Small intestine (tissue), 7 donors: ENCODE results near the gene CYREN. TPM values are rescaled to one million over a fixed set of nuclear protein-coding genes. Genes with fewer than 3 reads are reported as not detected.
"Not testable (repeated sequence)": the region's sequence is repeated elsewhere in the genome, so short reads cannot be mapped to it uniquely, and the experiment has no call there.

ENCODE experiments used
- DNase-seq, 2 donors: peaks; one replicate each; pipeline versions ENCODE4 v3.0.0 to v3.0.0-alpha.2; 2013
- FAIRE-seq: peaks from 2 replicates; lab custom pipeline; 2012; peaks lifted over from hg19 to GRCh38; lab: Jason Lieb, UNC
- H3K27ac ChIP-seq, 3 donors: one replicate each; pipeline ENCODE4 v1.5.1; 2013; ENCODE audit warnings: low read length in 2 of 3, mild to moderate bottlenecking in 2 of 3, control low read depth in 1 of 3, inconsistent platforms in 1 of 3, low read depth in 1 of 3, moderate library complexity in 1 of 3
- H3K27me3 ChIP-seq, 3 donors: one replicate each; pipeline ENCODE4 v1.6.1; 2013; ENCODE audit warnings: low read length in 3 of 3, inconsistent platforms in 1 of 3; ENCODE audit not compliant: control insufficient read depth in 3 of 3, insufficient read depth in 3 of 3
- H3K36me3 ChIP-seq, 3 donors: one replicate each; pipeline ENCODE4 v1.6.1; 2013; ENCODE audit warnings: low read length in 3 of 3, inconsistent platforms in 1 of 3, low read depth in 1 of 3, mild to moderate bottlenecking in 1 of 3, moderate library complexity in 1 of 3; ENCODE audit not compliant: control insufficient read depth in 3 of 3, insufficient read depth in 2 of 3
- H3K4me1 ChIP-seq, 3 donors: one replicate each; pipeline ENCODE4 v1.6.1; 2013; ENCODE audit warnings: low read length in 2 of 3, inconsistent platforms in 1 of 3, low read depth in 1 of 3, mild to moderate bottlenecking in 1 of 3, moderate library complexity in 1 of 3; ENCODE audit not compliant: control insufficient read depth in 3 of 3, insufficient read depth in 2 of 3
- H3K4me3 ChIP-seq, 3 donors: one replicate each; pipeline ENCODE4 v1.5.1; 2013; ENCODE audit warnings: low read length in 3 of 3, control low read depth in 1 of 3, inconsistent platforms in 1 of 3, low read depth in 1 of 3, mild to moderate bottlenecking in 1 of 3, moderate library complexity in 1 of 3
- H3K9me3 ChIP-seq, 2 donors: one replicate each; pipeline ENCODE4 v1.6.1; 2013; ENCODE audit warnings: low read depth in 1 of 2, low read length in 1 of 2; ENCODE audit not compliant: control insufficient read depth in 2 of 2, insufficient read depth in 1 of 2
- WGBS, 3 donors: extraction: QIAGEN DNeasy Blood & Tissue Kit; methylation state at CpG; one replicate each; pipeline ENCODE4 v1.1.7; 2013; 5-methylcytosine and 5-hydroxymethylcytosine counted together
- polyA plus RNA-seq, 4 donors: library from polyadenylated mRNA; stranded (reverse) in 3 of 4; unstranded in 1 of 4; fragments of 200-250 nt in 3 of 4; fragments of 120-200 nt in 1 of 4; gene quantifications; one replicate each; pipeline versions ENCODE4 v1.2.1 to v1.2.3, GENCODE V29; 2013
- donor health status: healthy with polysubstance abuse.
- donor health status: control.
- donor health status: control.
- donor health status: Bipolar disorder and iron deficiency.
- donor health status: healthy.

CYREN gene
- polyA plus RNA-seq, 4 donors, result 26.6 to 33.8 (median 28.9) TPM

DNA sequence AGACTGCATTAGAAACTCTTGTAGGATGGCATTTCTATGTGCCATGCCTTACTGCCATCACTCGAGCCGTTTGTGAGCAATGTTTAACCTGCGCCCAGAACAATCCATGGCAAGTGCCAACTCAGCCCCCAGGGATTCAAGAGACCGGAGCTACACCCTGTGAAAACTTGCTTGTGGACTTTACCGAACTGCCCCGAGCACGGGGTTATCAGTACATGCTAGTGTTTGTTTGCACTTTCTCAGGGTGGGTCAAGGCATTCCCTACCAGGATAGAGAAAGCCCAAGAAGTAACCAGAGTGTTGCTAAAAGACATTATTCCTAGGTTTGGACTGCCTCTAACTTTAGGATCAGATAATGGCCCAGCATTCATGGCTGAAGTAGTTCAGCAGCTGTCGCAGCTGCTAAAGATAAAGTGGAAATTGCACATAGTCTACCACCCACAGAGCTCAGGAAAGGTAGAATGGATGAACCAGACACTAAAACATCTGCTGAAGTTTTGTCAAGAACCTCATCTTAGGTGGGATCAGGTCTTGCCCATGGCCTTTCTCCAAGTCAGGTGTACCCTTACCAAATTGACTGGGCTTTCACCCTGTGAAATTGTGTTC lies 8.9 kb upstream of the CYREN start:
- no peaks in the 10 kb centered on the region for H3K27me3 ChIP-seq
- no peak overlapping the region for H3K27ac ChIP-seq
- 60 to 80% (median 67%) methylated on average over 8 of the region's 8 CpGs for WGBS, 3 donors
- FAIRE-seq, result no peak
- no peak for DNase-seq
- no peak overlapping the region for H3K4me3 ChIP-seq
- H3K36me3 ChIP-seq, result peaks cover 0 to 14% (median 2%) of the 10 kb centered on the region in 3 donors
- H3K9me3 ChIP-seq, result peaks cover 4 to 48% of the 10 kb centered on the region in 2 donors
- H3K4me1 ChIP-seq, result no peaks in the 10 kb centered on the region

DNA sequence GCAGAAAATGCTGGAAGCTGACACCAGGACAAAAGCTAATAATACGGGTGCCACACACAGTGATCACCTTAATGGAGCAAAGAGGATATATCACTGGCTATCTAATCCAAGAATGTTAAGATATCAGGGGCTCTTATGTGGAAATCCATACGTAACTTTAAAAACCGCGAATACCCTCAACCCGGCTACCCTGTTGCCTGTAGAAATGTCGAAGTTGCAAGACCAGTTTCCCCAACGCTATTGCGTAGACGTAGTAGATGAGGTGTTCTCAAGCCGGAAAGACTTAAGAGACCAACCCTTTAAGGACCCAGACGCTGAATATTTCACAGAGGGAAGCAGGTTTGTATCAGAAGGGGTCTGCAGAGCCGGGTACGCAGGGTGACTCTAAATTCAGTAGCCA lies 7.9 kb upstream of the CYREN start:
- FAIRE-seq (no peak), DNase-seq (no peak)
- H3K27me3 ChIP-seq, result no peaks in the 10 kb centered on the region
- H3K36me3 ChIP-seq, result peaks cover 0 to 7% (median 2%) of the 10 kb centered on the region in 3 donors
- no peaks in the 10 kb centered on the region for H3K4me1 ChIP-seq
- no peak overlapping the region for H3K4me3 ChIP-seq
- WGBS, 3 donors, result 86 to 91% (median 89%) methylated on average over 13 of the region's 13 CpGs
- H3K27ac ChIP-seq, result no peak overlapping the region
- peaks cover 4 to 42% of the 10 kb centered on the region in 2 donors for H3K9me3 ChIP-seq

DNA sequence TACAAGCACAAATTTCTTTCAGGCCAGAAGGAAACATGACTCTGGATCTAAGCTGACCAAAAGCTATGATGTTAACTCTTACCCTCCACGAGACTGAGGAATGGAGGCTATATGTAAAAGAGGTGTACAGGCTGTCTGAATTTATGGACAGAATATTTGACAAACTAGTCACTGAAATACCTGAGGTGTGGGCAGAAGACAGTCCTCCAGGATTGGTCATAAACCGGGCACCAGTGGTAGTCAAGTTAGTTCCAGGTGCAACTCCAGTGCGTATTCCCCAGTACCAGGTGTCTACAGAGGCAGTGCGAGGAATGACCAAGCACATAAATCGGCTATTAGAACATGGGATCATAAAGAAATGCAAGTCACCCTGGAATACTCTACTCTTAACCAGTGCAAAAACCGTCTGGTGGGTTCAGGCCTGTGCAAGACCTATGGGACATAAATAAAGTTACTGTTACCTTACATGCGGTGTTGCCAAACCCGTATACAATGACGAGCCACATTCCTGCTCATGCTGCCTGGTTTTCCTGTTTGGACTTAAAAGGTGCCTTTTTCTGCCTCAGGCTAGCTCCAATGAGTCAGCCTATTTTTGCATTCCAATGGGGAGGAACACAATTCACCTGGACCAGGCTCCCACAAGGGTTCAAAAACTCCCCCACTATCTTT lies 6.7 kb upstream of the CYREN start:
- H3K27me3 ChIP-seq, result no peaks in the 10 kb centered on the region
- FAIRE-seq, result no peak
- WGBS, 3 donors, result 93 to 96% (median 95%) methylated on average over 9 of the region's 9 CpGs

DNA sequence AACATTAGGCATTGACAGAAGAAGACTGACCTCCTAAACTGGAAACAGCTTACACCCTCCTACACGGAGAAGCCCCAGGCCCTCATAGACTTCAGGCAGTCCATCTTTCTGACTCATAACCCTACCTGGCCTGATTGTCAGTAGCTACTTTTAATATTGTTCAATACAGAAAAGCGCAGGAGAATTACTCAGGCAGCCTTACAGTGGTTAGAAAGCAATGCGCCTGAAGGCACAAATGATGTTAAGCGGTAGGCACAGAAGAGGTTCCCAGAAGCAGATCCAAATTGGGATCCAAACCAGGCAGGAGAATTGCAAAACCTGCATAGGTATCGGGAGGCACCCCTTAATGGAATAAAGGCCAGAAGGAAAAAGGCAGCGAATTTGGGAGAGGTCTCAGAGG lies 5.4 kb upstream of the CYREN start:
- Histone ChIP-seq H3K4me1 (no peaks in the 10 kb centered on the region), H3K4me3 (no peak overlapping the region), H3K27me3 (no peaks in the 10 kb centered on the region), H3K27ac (no peak overlapping the region), H3K9me3 (peaks cover 2 to 19% of the 10 kb centered on the region in 2 donors), H3K36me3 (peaks cover 0 to 2% (median 0%) of the 10 kb centered on the region in 3 donors)
- no peak for FAIRE-seq
- 91 to 93% (median 93%) methylated on average over 6 of the region's 6 CpGs for WGBS, 3 donors
- DNase-seq, result no peak

More for the DNA sequence above, 6.7 kb upstream of the CYREN start:
- DNase-seq, result no peak
- Histone ChIP-seq H3K27ac (no peak overlapping the region), H3K36me3 (peaks cover 0 to 4% (median 2%) of the 10 kb centered on the region in 3 donors), H3K4me3 (no peak overlapping the region), H3K4me1 (no peaks in the 10 kb centered on the region), H3K9me3 (peaks cover 4 to 30% of the 10 kb centered on the region in 2 donors)

DNA sequence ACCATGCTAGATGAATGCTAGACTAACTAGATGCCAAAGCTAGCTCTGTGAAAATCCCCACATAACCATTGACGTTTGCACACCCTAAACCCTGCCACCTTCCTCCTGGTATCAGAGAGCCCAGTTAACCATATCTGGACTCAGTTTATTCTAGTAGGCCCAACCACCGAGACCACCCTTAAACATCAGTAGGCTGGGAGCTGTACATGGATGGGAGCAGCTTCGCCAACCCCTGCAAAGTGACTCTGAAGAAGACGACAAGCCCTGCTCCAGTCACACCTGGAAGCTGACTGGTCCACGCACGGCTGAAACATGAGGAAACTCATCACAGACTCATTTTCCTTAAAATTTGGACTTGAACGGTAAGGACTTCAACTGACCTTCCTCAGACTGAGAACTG lies 4.4 kb upstream of the CYREN start:
- H3K4me3 ChIP-seq, result no peak overlapping the region
- peaks cover 0 to 10% of the 10 kb centered on the region in 2 donors for H3K9me3 ChIP-seq
- DNase-seq (no peak), FAIRE-seq (no peak)
- H3K4me1 ChIP-seq, result no peaks in the 10 kb centered on the region
- H3K27ac ChIP-seq, result no peak overlapping the region
- H3K36me3 ChIP-seq, result no peaks in the 10 kb centered on the region
- no peaks in the 10 kb centered on the region for H3K27me3 ChIP-seq
- 93 to 94% (median 93%) methylated on average over 7 of the region's 7 CpGs for WGBS, 3 donors

DNA sequence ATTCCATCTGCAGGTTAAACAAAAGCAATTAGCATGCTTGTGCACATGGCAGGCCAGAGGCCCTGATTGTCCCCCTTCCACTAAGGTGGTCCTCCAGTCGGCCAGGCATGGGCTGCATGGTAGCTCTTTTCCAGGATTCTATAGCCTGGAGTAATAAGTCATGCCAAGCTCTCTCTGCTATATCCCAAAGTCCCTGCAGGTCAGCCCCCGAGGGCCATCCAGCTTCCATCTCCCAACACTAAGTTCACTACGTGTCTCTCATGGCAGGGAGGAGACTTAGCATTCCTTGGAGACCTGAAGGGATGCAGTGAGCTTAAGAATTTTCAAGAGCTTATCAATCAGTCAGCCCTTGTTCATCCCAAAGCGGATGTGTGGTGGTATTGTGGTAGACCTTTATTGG lies 3.4 kb upstream of the CYREN start:
- not testable (repeated sequence) for H3K27me3 ChIP-seq, DNase-seq, H3K4me1 ChIP-seq, H3K27ac ChIP-seq, H3K9me3 ChIP-seq, H3K4me3 ChIP-seq, H3K36me3 ChIP-seq, FAIRE-seq
- 86 to 89% (median 86%) methylated on average over 4 of the region's 4 CpGs for WGBS, 3 donors

DNA sequence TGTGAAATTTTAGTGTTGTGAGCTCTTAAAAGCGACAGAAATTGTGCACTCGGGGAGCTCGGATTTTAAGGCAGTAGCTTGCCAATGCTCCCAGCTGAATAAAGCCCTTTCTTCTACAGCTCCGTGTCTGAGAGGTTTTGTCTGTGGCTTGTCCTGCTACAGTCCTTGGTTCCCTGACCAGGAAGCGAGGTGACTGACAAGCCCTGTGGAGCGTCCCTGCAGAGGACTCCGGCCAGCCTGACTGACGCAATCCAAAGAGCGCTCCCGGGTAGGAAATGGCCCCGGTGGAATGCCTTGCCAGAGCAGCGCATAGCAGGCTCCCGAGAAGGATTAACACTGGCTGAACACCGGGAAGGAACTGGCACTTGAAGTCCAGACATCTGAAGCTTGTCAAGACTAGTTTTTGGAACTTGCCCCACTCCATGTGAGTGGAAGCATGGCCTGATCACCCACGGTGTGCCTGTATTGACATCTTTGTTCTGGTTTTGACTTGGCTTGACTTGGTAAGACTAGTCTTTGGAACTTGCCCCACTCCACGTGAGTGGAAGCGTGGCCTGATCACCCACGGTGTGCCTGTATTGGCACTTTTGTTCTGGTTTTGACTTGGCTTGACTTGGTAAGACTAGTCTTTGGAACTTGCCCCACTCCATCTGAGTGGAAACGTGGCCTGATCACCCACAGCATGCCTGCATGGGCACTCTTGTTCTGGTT lies 1.2 kb upstream of the CYREN start:
- Histone ChIP-seq H3K36me3 (peaks cover 0 to 21% (median 2%) of the 10 kb centered on the region in 3 donors), H3K4me1 (peaks cover 1 to 15% (median 7%) of the 10 kb centered on the region in 3 donors), H3K27ac (peak overlapping the region in 2 of 3 donors; percentile 33 to 68)
- not testable (repeated sequence) for H3K4me3 ChIP-seq, FAIRE-seq, H3K9me3 ChIP-seq, H3K27me3 ChIP-seq, DNase-seq
- 67 to 92% (median 80%) methylated on average over 19 of the region's 19 CpGs for WGBS, 3 donors

DNA sequence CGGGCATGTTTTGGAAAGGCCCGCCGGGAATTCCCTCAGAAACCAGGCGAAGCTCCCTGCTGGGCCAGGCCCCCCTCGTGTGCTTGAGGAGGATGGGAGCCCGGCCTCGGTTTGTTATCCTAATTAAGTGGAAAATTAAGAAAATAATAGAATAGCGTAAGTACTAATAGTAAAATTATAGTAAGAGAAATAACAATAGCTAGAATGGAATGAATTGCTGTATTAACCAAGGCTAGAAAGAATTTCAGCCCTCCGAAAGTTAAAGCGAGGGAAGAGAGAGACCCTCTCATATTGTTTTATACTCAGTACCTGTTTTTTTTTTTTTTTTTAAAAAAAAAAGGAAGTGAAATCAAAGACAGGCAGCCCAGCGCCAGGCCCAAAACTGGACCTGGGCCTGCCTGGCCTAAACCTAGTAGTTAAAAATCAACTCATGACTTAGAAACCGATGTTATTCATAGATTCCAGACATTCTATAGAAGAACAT lies 533 bp upstream of the CYREN start:
- Histone ChIP-seq H3K36me3 (peaks cover 3 to 28% (median 6%) of the 10 kb centered on the region in 3 donors), H3K4me1 (peaks cover 1 to 15% (median 7%) of the 10 kb centered on the region in 3 donors), H3K4me3 (peak overlapping the region; percentile 9 to 92 (median 33)), H3K27ac (peak overlapping the region; percentile 97 to 99 (median 98))
- not testable (repeated sequence) for H3K27me3 ChIP-seq, H3K9me3 ChIP-seq, DNase-seq, FAIRE-seq
- WGBS, 3 donors, result 21 to 31% (median 23%) methylated on average over 12 of the region's 12 CpGs
